ENCODE data around the gene SYCN. TPM values are rescaled to one million over a fixed set of nuclear protein-coding genes. Genes with fewer than 3 reads are reported as not detected.
A peak's percentile ranks its signal among the peaks of the same experiment; 100 is the strongest.

The SYCN gene
- polyA plus RNA-seq, 3 donors: not detected

DNA sequence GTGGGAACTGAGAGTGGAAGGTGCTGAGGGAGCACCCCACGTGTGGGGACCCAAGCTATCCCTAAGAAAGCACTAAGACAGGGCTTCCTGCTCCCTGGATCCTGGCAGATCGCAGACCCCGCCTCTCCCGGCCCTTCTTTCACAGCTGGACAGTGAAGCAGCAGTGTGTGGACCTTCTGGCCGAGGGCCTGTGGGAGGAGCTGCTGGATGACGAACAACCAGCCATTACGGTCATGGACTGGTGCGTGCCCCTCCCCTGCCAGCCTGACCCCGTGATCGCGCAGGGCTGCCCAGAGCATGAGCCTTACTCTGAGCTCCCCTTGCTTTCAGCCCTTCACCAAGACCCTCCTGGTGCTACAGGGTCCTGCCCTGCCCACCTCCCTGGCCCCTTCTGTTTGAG is 5.0 kb downstream of the SYCN start:
- intact Hi-C loops (cut with micrococcal nuclease): no loop called here
- Histone ChIP-seq H2AFZ (ENCODE audit: insufficient read depth, low read depth, low read length, poor library complexity, severe bottlenecking) (no peak overlapping the region), H3K4me3 (replicated peaks in 1 of 3; ENCODE audit: low read depth in 2 of 3, low read length in 3 of 3) (no peak overlapping the region), H3K27me3 (ENCODE audit: control insufficient read depth in 2 of 2, insufficient read depth in 2 of 2, low read length in 2 of 2) (peaks cover 10 to 57% of the 10 kb centered on the region in 2 donors), H3K9me3 (replicated peaks in 1 of 2; ENCODE audit: control insufficient read depth in 1 of 2, insufficient read depth in 1 of 2, low read length in 2 of 2) (peaks cover 0 to 9% of the 10 kb centered on the region in 2 donors), H3K4me2 (replicated peaks; ENCODE audit: extremely low read depth, low read length, poor library complexity, severe bottlenecking) (no peak overlapping the region), H3K27ac (ENCODE audit: low read depth in 1 of 2, low read length in 2 of 2) (no peak overlapping the region), H3K79me2 (ENCODE audit: insufficient read depth, low read length) (no peaks in the 10 kb centered on the region), H3K4me1 (ENCODE audit: control insufficient read depth in 1 of 2, insufficient read depth in 2 of 2, low read length in 2 of 2) (no peaks in the 10 kb centered on the region), H3K36me3 (replicated peaks in 1 of 2; ENCODE audit: control insufficient read depth in 1 of 2, insufficient read depth in 2 of 2, low read length in 2 of 2) (no peaks in the 10 kb centered on the region), H4K20me1 (ENCODE audit: insufficient read depth, low read length) (no peaks in the 10 kb centered on the region), H3K9ac (ENCODE audit: insufficient read depth, low read length, poor library complexity, severe bottlenecking) (no peak overlapping the region)
- Mint-ChIP-seq H3K27me3 (ENCODE audit: low read depth in 3 of 3) (peaks cover 57 to 89% (median 68%) of the 10 kb centered on the region in 3 donors), H3K4me3 (no peak overlapping the region), H3K9me3 (peaks cover 0 to 9% (median 2%) of the 10 kb centered on the region in 7 donors), H3K36me3 (peaks cover 0 to 2% of the 10 kb centered on the region in 2 donors), H3K4me1 (peaks cover 3% of the 10 kb centered on the region), H3K27ac (no peak overlapping the region)
- TF ChIP-seq, protein P1, sequence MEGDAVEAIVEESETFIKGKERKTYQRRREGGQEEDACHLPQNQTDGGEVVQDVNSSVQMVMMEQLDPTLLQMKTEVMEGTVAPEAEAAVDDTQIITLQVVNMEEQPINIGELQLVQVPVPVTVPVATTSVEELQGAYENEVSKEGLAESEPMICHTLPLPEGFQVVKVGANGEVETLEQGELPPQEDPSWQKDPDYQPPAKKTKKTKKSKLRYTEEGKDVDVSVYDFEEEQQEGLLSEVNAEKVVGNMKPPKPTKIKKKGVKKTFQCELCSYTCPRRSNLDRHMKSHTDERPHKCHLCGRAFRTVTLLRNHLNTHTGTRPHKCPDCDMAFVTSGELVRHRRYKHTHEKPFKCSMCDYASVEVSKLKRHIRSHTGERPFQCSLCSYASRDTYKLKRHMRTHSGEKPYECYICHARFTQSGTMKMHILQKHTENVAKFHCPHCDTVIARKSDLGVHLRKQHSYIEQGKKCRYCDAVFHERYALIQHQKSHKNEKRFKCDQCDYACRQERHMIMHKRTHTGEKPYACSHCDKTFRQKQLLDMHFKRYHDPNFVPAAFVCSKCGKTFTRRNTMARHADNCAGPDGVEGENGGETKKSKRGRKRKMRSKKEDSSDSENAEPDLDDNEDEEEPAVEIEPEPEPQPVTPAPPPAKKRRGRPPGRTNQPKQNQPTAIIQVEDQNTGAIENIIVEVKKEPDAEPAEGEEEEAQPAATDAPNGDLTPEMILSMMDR (IDR thresholded peaks at IDR 0.05): no peak
- no peak for DNase-seq
- WGBS (ENCODE audit: insufficient coverage): 67% methylated on average over 11 of the region's 11 CpGs

DNA sequence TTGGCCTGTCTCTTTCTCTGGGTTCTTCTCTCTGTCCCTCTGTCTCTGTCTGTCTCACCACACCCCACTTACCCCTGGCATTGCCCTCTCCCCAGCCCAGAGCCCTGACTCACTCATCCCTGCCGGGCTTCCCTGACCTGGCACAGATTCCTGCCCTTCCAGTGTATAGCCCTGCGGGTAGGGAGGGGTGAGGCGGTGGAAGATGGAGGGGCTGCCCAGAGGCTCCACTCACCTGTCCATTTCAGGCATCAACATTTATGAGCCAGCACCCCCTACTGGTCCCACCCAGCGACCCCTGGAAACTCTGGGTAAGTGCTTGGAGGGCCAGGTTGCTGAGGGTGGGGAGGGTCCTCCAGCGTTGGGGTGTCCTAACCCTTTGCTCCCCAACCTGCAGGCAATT is 6.3 kb downstream of the SYCN start:
- H3K36me3 ChIP-seq (replicated peaks in 1 of 2; ENCODE audit: control insufficient read depth in 1 of 2, insufficient read depth in 2 of 2, low read length in 2 of 2): no peaks in the 10 kb centered on the region
- WGBS (ENCODE audit: insufficient coverage): no CpG with 5 or more reads among the region's 5 CpGs
- intact Hi-C loops (cut with micrococcal nuclease): no loop called here
- H3K27ac ChIP-seq (ENCODE audit: low read depth in 1 of 2, low read length in 2 of 2): no peak overlapping the region
- H4K20me1 ChIP-seq (ENCODE audit: insufficient read depth, low read length): no peaks in the 10 kb centered on the region
- Mint-ChIP-seq H3K4me3 (peak overlapping the region in 1 of 2 donors; percentile 75), H3K9me3 (peaks cover 0 to 7% (median 2%) of the 10 kb centered on the region in 7 donors), H3K27ac (peak overlapping the region in 1 of 7 donors; percentile 3), H3K4me1 (peaks cover 3% of the 10 kb centered on the region), H3K27me3 (ENCODE audit: low read depth in 3 of 3) (peaks cover 45 to 79% (median 56%) of the 10 kb centered on the region in 3 donors), H3K36me3 (peaks cover 0 to 2% of the 10 kb centered on the region in 2 donors)
- TF ChIP-seq, protein P1 (IDR thresholded peaks at IDR 0.05): no peak
- H3K9me3 ChIP-seq (replicated peaks in 1 of 2; ENCODE audit: control insufficient read depth in 1 of 2, insufficient read depth in 1 of 2, low read length in 2 of 2): peaks cover 0 to 9% of the 10 kb centered on the region in 2 donors
- no peak overlapping the region for H3K4me2 ChIP-seq (replicated peaks; ENCODE audit: extremely low read depth, low read length, poor library complexity, severe bottlenecking)
- peaks cover 10 to 45% of the 10 kb centered on the region in 2 donors for H3K27me3 ChIP-seq (ENCODE audit: control insufficient read depth in 2 of 2, insufficient read depth in 2 of 2, low read length in 2 of 2)
- H3K4me1 ChIP-seq (ENCODE audit: control insufficient read depth in 1 of 2, insufficient read depth in 2 of 2, low read length in 2 of 2): no peaks in the 10 kb centered on the region
- H3K79me2 ChIP-seq (ENCODE audit: insufficient read depth, low read length): no peaks in the 10 kb centered on the region
- H3K9ac ChIP-seq (ENCODE audit: insufficient read depth, low read length, poor library complexity, severe bottlenecking): no peak overlapping the region
- H3K4me3 ChIP-seq (replicated peaks in 1 of 3; ENCODE audit: low read depth in 2 of 3, low read length in 3 of 3): no peak overlapping the region
- DNase-seq: no peak
- H2AFZ ChIP-seq (ENCODE audit: insufficient read depth, low read depth, low read length, poor library complexity, severe bottlenecking): no peak overlapping the region
